ENCODE data around the gene STK36.

GRCh38 chr2:218713922-218714321 is 42.0 kb downstream of the STK36 start:
- TF ChIP-seq CTCF (IDR thresholded peaks at IDR 0.05) (no peak), POLR2AphosphoS5 (IDR thresholded peaks at IDR 0.05) (no peak), POLR2A (IDR thresholded peaks at IDR 0.05) (no peak)

Data from transverse colon (tissue), 4 donors.